HL-60 (cell line): Measurements from ENCODE around the gene TMEM131L.

Source experiments
- CTCF ChIP-seq: IDR thresholded peaks from one replicate; pipeline ENCODE4 v1.5.1; 2011; ENCODE audit warnings: low read length, control low read depth, inconsistent platforms; ENCODE audit not compliant: insufficient read depth
- TF ChIP-seq, protein P1 (sequence below): IDR thresholded peaks from 2 replicates; pipeline ENCODE4 v1.6.1; 2012; ENCODE audit warnings: low read depth; ENCODE audit not compliant: insufficient replicate concordance

DNA sequence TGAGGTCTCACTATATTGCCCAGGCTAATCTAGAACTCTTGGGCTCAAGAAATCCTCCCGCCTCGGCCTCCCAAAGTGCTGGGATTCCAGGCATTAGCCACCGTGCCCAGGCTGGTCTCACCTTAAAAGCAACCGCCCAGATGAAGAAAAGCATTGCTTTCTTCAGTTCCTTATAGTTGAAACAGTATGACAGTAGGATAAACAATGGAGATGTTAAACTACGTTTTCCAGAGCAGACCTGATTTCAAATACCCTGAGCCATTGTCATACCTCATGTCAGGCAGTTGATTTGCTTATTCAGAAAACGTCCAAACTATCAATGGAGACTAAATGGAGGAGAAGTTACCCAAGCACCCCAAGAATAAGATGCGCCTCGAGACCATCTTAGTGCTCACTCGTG lies 26.3 kb upstream of the TMEM131L start:
- TF ChIP-seq CTCF = no peak
- TF ChIP-seq, protein P1, sequence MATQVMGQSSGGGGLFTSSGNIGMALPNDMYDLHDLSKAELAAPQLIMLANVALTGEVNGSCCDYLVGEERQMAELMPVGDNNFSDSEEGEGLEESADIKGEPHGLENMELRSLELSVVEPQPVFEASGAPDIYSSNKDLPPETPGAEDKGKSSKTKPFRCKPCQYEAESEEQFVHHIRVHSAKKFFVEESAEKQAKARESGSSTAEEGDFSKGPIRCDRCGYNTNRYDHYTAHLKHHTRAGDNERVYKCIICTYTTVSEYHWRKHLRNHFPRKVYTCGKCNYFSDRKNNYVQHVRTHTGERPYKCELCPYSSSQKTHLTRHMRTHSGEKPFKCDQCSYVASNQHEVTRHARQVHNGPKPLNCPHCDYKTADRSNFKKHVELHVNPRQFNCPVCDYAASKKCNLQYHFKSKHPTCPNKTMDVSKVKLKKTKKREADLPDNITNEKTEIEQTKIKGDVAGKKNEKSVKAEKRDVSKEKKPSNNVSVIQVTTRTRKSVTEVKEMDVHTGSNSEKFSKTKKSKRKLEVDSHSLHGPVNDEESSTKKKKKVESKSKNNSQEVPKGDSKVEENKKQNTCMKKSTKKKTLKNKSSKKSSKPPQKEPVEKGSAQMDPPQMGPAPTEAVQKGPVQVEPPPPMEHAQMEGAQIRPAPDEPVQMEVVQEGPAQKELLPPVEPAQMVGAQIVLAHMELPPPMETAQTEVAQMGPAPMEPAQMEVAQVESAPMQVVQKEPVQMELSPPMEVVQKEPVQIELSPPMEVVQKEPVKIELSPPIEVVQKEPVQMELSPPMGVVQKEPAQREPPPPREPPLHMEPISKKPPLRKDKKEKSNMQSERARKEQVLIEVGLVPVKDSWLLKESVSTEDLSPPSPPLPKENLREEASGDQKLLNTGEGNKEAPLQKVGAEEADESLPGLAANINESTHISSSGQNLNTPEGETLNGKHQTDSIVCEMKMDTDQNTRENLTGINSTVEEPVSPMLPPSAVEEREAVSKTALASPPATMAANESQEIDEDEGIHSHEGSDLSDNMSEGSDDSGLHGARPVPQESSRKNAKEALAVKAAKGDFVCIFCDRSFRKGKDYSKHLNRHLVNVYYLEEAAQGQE = no peak
